ENCODE results near the gene CLSTN2. TPM values are rescaled to one million over a fixed set of nuclear protein-coding genes. Genes with fewer than 3 reads are reported as not detected.

Gene CLSTN2
- total and polyA plus RNA-seq, 4 donors: 0.09 to 2.2 (median 0.55) TPM

DNA sequence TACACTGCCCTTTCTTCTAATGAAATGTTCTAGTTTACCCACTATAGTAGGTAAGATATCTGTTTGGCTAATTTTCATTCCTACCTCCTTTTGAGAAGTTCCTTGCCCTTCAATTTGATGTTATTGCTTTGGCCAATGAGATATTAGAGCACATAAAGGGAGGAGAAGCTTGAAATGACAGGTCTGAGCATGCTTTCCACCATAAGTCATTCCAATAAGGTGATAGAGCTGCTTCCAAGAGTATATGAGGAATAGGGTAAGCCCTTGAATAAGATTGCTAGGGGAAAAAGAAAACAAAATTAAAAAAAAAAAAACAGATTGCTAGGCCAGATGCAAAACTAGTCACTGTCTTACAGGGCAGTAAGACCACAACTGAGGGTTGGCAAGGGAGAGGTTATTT, 664.0 kb downstream of the CLSTN2 start:
- Histone ChIP-seq H3K27ac (ENCODE audit: low read depth in 1 of 2, low read length in 2 of 2) (no peak overlapping the region), H3K9me3 (ENCODE audit: control insufficient read depth in 4 of 4, low read length in 3 of 4) (no peaks in the 10 kb centered on the region), H3K4me1 (ENCODE audit: control insufficient read depth in 4 of 4, insufficient read depth in 4 of 4, low read length in 3 of 4) (no peaks in the 10 kb centered on the region)

DNA sequence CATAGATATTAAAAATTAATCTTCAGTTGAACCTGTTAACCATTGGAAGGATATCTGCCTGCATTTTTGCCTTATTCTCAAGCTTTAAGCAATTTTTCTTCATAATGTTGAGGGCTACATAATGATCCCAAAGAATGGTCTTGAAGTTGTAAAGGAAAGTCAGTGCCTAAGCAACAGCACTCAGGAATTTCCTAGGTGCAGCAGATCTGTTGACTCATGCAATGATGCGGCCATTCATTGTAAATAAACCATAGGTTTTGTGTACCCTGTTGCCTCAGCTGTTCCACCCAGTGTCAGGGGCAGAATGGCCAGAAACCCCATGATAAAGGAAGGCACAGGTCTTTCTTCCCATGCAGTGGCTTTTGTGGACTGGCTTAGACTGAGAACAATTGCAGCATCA, 664.5 kb downstream of the CLSTN2 start:
- Histone ChIP-seq H3K36me3 (ENCODE audit: control insufficient read depth in 4 of 4, insufficient read depth in 3 of 4, low read depth in 1 of 4, low read length in 3 of 4) (no peaks in the 10 kb centered on the region), H3K27ac (ENCODE audit: low read depth in 1 of 2, low read length in 2 of 2) (no peak overlapping the region), H3K4me3 (ENCODE audit: low read depth in 1 of 3, low read length in 3 of 3) (no peak overlapping the region), H3K4me1 (ENCODE audit: control insufficient read depth in 4 of 4, insufficient read depth in 4 of 4, low read length in 3 of 4) (no peaks in the 10 kb centered on the region), H3K27me3 (ENCODE audit: control insufficient read depth in 4 of 4, insufficient read depth in 4 of 4, low read length in 3 of 4) (no peaks in the 10 kb centered on the region), H3K9ac (ENCODE audit: low read depth in 1 of 2, low read length in 2 of 2) (no peak overlapping the region), H3K9me3 (ENCODE audit: control insufficient read depth in 4 of 4, low read length in 3 of 4) (no peaks in the 10 kb centered on the region)
- 87% methylated on average over 1 of the region's 1 CpG for WGBS
- DNase-seq (ENCODE audit: low spot score): no peak
- TF ChIP-seq, protein P1, sequence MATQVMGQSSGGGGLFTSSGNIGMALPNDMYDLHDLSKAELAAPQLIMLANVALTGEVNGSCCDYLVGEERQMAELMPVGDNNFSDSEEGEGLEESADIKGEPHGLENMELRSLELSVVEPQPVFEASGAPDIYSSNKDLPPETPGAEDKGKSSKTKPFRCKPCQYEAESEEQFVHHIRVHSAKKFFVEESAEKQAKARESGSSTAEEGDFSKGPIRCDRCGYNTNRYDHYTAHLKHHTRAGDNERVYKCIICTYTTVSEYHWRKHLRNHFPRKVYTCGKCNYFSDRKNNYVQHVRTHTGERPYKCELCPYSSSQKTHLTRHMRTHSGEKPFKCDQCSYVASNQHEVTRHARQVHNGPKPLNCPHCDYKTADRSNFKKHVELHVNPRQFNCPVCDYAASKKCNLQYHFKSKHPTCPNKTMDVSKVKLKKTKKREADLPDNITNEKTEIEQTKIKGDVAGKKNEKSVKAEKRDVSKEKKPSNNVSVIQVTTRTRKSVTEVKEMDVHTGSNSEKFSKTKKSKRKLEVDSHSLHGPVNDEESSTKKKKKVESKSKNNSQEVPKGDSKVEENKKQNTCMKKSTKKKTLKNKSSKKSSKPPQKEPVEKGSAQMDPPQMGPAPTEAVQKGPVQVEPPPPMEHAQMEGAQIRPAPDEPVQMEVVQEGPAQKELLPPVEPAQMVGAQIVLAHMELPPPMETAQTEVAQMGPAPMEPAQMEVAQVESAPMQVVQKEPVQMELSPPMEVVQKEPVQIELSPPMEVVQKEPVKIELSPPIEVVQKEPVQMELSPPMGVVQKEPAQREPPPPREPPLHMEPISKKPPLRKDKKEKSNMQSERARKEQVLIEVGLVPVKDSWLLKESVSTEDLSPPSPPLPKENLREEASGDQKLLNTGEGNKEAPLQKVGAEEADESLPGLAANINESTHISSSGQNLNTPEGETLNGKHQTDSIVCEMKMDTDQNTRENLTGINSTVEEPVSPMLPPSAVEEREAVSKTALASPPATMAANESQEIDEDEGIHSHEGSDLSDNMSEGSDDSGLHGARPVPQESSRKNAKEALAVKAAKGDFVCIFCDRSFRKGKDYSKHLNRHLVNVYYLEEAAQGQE (IDR thresholded peaks at IDR 0.05): no peak
- TF ChIP-seq HNF4A (conservative IDR thresholded peaks at IDR 0.05) (no peak), TAF1 (conservative IDR thresholded peaks at IDR 0.05) (no peak), FOXA1 (IDR thresholded peaks at IDR 0.05) (no peak)

More for the DNA sequence above, 664.0 kb downstream of the CLSTN2 start:
- no peak for DNase-seq (ENCODE audit: low spot score)
- H3K36me3 ChIP-seq (ENCODE audit: control insufficient read depth in 4 of 4, insufficient read depth in 3 of 4, low read depth in 1 of 4, low read length in 3 of 4): no peaks in the 10 kb centered on the region
- TF ChIP-seq RXRA (IDR thresholded peaks at IDR 0.05) (no peak), FOXA2 (IDR thresholded peaks at IDR 0.05) (no peak), SP1 (IDR thresholded peaks at IDR 0.05) (no peak), FOXA1 (IDR thresholded peaks at IDR 0.05) (no peak)
- TF ChIP-seq, protein P2, sequence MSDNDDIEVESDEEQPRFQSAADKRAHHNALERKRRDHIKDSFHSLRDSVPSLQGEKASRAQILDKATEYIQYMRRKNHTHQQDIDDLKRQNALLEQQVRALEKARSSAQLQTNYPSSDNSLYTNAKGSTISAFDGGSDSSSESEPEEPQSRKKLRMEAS (IDR thresholded peaks at IDR 0.05): no peak
- TF ChIP-seq, protein P3, sequence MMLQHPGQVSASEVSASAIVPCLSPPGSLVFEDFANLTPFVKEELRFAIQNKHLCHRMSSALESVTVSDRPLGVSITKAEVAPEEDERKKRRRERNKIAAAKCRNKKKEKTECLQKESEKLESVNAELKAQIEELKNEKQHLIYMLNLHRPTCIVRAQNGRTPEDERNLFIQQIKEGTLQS (IDR thresholded peaks at IDR 0.05): no peak
- no peak overlapping the region for H3K9ac ChIP-seq (ENCODE audit: low read depth in 1 of 2, low read length in 2 of 2)
- no peak overlapping the region for H3K4me3 ChIP-seq (ENCODE audit: low read depth in 1 of 3, low read length in 3 of 3)
- H3K27me3 ChIP-seq (ENCODE audit: control insufficient read depth in 4 of 4, insufficient read depth in 4 of 4, low read length in 3 of 4): no peaks in the 10 kb centered on the region

DNA sequence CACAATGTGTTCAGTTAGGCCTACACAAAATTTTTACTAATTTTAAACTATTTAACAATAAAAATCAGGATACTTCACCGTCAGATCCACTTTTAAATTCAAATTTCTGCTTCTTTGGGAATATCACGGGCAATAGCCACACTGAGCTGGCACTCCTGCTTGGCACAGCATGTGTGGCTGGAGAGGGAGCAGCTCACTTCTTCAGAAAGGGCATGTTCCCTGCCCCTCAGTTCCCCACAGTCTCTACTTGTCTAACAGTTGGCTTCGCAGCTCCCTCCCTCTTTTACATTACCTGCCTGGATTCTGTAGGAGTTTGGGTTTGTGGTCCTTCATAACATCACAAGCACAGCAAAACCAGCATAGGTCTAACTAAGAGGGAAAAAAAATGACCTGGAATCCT, 666.9 kb downstream of the CLSTN2 start:
- Histone ChIP-seq H3K4me1 (ENCODE audit: control insufficient read depth in 4 of 4, insufficient read depth in 4 of 4, low read length in 3 of 4) (no peaks in the 10 kb centered on the region), H3K27ac (ENCODE audit: low read depth in 1 of 2, low read length in 2 of 2) (no peak overlapping the region), H3K9me3 (ENCODE audit: control insufficient read depth in 4 of 4, low read length in 3 of 4) (peaks cover 0 to 2% (median under 1%) of the 10 kb centered on the region in 4 donors), H3K36me3 (ENCODE audit: control insufficient read depth in 4 of 4, insufficient read depth in 3 of 4, low read depth in 1 of 4, low read length in 3 of 4) (no peaks in the 10 kb centered on the region), H3K9ac (ENCODE audit: low read depth in 1 of 2, low read length in 2 of 2) (no peak overlapping the region), H3K27me3 (ENCODE audit: control insufficient read depth in 4 of 4, insufficient read depth in 4 of 4, low read length in 3 of 4) (no peaks in the 10 kb centered on the region), H3K4me3 (ENCODE audit: low read depth in 1 of 3, low read length in 3 of 3) (no peak overlapping the region)
- DNase-seq (ENCODE audit: low spot score): no peak
- WGBS: 96% methylated on average over 3 of the region's 3 CpGs
- TF ChIP-seq RAD21 (IDR thresholded peaks at IDR 0.05) (no peak), HNF4A (conservative IDR thresholded peaks at IDR 0.05) (no peak), YY1 (IDR thresholded peaks at IDR 0.05) (no peak), FOXA1 (IDR thresholded peaks at IDR 0.05) (no peak), TAF1 (conservative IDR thresholded peaks at IDR 0.05) (no peak), GABPA (IDR thresholded peaks at IDR 0.05 in 1 of 2, conservative IDR thresholded peaks at IDR 0.05 in 1 of 2) (no peak), HNF4G (IDR thresholded peaks at IDR 0.05) (no peak), RXRA (IDR thresholded peaks at IDR 0.05) (no peak)
- TF ChIP-seq, protein P3 (IDR thresholded peaks at IDR 0.05): no peak
- TF ChIP-seq, protein P4, sequence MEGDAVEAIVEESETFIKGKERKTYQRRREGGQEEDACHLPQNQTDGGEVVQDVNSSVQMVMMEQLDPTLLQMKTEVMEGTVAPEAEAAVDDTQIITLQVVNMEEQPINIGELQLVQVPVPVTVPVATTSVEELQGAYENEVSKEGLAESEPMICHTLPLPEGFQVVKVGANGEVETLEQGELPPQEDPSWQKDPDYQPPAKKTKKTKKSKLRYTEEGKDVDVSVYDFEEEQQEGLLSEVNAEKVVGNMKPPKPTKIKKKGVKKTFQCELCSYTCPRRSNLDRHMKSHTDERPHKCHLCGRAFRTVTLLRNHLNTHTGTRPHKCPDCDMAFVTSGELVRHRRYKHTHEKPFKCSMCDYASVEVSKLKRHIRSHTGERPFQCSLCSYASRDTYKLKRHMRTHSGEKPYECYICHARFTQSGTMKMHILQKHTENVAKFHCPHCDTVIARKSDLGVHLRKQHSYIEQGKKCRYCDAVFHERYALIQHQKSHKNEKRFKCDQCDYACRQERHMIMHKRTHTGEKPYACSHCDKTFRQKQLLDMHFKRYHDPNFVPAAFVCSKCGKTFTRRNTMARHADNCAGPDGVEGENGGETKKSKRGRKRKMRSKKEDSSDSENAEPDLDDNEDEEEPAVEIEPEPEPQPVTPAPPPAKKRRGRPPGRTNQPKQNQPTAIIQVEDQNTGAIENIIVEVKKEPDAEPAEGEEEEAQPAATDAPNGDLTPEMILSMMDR (IDR thresholded peaks at IDR 0.05; ENCODE audit: low read depth, low read length, missing input control): no peak
- TF ChIP-seq, protein P2 (IDR thresholded peaks at IDR 0.05): no peak
- TF ChIP-seq, protein P5, sequence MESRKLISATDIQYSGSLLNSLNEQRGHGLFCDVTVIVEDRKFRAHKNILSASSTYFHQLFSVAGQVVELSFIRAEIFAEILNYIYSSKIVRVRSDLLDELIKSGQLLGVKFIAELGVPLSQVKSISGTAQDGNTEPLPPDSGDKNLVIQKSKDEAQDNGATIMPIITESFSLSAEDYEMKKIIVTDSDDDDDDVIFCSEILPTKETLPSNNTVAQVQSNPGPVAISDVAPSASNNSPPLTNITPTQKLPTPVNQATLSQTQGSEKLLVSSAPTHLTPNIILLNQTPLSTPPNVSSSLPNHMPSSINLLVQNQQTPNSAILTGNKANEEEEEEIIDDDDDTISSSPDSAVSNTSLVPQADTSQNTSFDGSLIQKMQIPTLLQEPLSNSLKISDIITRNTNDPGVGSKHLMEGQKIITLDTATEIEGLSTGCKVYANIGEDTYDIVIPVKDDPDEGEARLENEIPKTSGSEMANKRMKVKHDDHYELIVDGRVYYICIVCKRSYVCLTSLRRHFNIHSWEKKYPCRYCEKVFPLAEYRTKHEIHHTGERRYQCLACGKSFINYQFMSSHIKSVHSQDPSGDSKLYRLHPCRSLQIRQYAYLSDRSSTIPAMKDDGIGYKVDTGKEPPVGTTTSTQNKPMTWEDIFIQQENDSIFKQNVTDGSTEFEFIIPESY (IDR thresholded peaks at IDR 0.05): no peak
- TF ChIP-seq, protein P1 (IDR thresholded peaks at IDR 0.05): no peak
